ENCODE results near the gene NAXE. TPM values are rescaled to one million over a fixed set of nuclear protein-coding genes. Genes with fewer than 3 reads are reported as not detected.
"Not testable (repeated sequence)": the region's sequence is repeated elsewhere in the genome, so short reads cannot be mapped to it uniquely, and the experiment has no call there.

The NAXE gene
- total RNA-seq, 1 donor from 2014 or later = 92.9 TPM

DNA sequence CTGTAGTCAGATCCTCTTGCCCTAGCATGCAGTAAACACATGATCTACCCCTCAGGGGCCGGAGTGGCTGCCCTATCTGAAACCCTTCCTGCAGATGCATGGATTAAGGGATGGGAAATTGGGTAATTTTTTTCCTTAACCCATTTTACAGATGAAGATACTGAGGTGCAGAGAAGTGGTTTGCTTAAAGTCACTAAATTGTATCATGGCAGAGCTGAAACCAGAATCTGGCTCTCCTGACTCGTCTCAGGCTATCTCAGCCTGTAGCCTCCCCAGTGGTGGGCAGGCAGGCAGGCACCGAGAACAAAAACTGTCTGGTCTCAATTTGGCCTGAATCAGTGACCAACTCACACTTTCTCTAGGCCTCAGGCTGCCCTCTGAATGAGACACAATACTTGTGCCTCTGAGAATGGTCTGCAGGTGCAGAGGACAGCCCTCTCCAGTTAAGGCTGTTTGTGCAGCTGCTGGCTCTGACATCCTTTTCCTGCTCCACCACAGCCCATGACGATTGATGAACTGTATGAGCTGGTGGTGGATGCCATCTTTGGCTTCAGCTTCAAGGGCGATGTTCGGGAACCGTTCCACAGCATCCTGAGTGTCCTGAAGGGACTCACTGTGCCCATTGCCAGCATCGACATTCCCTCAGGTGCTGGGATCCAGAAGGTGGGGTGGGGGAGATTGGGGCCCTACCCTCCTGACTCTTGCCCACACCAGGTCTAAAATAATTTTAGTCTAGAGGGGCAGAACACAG lies 1.5 kb downstream of the NAXE start:
- no peak for DNase-seq (ENCODE audit: low read depth)

DNA sequence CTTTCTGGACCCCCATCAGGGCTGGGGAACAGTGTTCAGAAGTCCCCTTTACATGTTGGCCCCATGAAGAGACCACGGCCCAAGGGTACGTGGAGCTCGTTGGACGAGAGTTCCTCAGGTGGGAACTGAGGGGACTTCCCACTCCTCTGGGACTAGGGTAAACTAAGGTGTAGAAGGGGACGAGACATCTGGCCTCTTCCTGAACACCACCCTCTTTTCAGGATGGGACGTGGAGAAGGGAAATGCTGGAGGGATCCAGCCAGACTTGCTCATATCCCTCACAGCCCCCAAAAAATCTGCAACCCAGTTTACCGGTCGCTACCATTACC lies 2.0 kb downstream of the NAXE start:
- DNase-seq (ENCODE audit: low read depth) = no peak

GRCh38 chr1:156594190-156594589 lies 2.6 kb downstream of the NAXE start:
- no peak for DNase-seq (ENCODE audit: low read depth)

GRCh38 chr1:156595016-156595415 lies 3.4 kb downstream of the NAXE start:
- no peak for DNase-seq (ENCODE audit: low read depth)

DNA sequence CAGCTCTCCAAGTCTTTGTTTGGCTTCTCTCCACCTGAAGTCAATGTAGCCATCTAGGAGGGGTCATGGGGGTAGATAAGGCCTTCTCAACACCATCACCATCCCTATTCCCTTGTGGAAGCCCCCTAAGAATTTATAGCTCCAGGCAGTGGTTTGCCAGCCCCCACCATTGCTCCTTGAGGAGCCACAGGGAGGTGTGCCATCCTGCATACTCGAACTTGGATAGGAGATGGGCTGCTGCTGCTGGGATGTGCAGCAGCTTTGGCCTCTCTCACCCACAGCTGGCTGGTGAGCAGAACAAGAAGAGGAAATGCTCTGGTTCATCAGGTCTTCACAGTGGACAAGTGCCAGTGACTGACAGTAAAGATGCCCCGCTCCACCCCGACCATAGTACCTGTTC lies 4.8 kb downstream of the NAXE start:
- no peak for DNase-seq (ENCODE audit: low read depth)

- no peak for DNase-seq (ENCODE audit: low read depth)
Measured at GRCh38 chr1:156598125-156598524, 6.5 kb downstream of the NAXE start.

GRCh38 chr1:156598731-156599432 lies 7.3 kb downstream of the NAXE start:
- DNase-seq (ENCODE audit: low read depth) = no peak

DNA sequence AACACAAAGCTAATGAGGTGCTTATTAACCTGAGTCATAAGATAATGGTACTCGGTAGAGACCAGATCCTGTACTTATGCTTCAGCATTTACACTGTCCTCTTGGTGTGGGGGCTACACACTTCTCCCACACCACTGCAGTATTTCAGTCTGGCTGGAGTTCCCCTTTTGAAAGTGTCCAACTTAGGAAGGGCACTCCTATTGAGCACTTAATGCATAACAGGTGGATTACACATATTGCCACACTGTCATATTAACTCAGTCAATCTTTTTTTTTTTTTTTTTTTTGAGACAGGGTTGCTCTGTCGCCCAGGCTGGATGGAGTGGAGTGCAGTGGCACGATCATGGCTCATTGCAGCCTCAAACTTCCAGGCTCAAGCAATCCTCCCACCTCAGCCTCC lies 8.2 kb downstream of the NAXE start:
- peak; percentile 51 for DNase-seq (ENCODE audit: low read depth)

DNA sequence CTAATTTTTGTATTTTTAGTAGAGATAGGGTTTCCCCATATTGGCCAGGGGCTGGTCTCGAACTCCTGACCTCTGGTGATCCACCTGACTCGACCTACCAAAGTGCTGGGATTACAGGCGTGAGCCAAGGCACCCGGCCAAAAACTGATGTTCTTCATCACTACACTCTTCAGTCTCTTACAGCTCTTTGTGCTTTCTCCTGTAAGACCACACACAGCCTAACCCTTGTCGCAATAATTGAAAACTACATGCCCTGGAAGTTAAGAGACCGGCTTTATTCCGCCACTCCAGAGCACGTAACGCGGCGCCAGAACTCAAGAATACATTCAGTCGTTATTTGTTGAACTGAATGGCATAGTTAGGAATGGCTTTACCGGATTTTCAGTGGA lies 9.2 kb downstream of the NAXE start:
- no peak for DNase-seq (ENCODE audit: low read depth)

DNA sequence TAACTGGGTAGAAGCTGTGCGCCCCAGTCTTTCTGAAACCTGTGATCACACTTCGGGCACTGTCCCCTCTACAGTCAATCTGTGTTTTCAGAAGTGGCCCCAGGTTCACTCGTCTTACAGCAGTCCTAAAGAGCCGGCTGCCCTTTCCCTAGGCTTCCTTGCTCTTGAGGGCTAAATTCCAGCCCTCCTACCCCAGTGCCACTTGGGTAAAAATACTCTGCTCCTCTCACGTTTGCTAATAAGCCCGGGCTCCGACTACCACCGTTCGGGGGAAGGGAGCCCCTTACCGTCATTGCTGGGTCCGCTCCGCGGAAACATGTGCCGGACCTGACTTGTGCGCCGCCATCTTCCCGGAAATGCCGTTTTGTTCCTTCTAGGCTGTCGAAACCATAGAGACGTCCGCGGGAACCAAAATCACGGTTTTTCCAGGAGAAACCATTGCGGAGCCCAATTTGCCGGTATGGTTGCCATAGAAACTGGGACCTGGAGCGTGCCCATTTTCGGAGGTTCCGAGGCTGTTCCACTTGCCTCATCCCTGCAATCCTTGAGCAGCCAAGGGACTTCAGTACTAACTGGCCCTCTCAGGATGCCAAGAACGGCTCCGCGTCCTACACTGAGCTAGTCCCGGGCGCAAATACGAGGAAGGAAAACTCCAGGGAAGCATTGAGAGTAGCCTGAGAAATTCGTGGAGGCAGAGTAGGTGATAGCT lies 9.7 kb downstream of the NAXE start, which contains the start of gene GPATCH4:
Gene GPATCH4 (minus strand): TSS at position 358 of the 709 bp plus-strand sequence.
- peak; percentile 78 for DNase-seq (ENCODE audit: low read depth)

GRCh38 chr1:156601892-156602291 lies 10.3 kb downstream of the NAXE start:
- DNase-seq (ENCODE audit: low read depth) = no peak

GRCh38 chr1:156602557-156602993 lies 11.0 kb downstream of the NAXE start:
- DNase-seq (ENCODE audit: low read depth) = no peak

GRCh38 chr1:156607344-156607743 lies 15.8 kb downstream of the NAXE start:
- not testable (repeated sequence) for DNase-seq (ENCODE audit: low read depth)

DNA sequence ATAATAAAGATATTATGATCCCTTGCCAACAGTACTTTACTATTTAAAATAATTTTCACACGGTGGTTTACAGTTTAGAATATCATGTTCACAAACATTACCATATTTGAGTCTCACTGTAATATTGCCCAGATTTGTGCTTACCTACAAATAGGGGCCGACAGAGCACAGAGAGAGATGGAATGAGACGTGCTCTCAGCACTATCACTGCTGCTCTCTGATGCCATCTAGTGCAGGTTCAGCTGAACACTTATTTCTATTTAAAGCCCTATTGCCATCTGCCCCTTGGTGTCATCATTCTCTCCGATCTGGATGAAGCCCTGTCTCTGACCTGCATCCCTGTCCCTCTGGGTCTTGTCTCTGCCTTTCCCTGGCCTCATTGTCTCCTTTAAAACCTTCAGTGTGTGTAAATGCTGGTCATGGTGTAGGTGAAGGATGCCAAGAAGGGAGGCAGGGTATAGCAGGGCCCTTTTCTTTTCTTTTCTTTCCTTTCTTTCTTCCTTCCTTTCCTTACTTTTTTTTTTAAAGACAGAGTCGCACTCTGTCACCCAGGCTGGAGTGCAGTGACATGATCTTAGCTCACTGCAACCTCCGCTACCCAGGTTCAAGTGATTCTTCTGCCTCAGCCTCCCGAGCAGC lies 16.6 kb downstream of the NAXE start:
- peak; percentile 71 for DNase-seq (ENCODE audit: low read depth)

DNA sequence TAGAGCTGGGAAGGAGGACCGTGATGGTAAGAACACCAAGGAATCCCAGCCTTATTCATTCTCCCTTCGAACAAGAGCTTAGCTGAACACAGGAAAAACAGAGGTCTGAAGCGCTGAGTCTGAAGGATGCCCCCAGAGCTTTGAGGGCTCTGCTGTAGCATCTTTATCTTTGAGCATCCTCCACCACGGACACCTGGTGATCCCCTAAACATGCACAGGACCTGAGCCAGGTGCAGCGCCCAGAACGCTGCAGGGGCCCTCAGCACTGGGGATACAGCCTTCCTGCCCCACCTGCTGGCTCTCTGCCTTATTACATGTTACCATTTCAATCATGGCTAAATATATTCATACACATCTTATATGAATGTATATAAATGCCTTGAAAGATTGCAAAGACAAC lies 17.4 kb downstream of the NAXE start:
- DNase-seq (ENCODE audit: low read depth) = no peak

DNA sequence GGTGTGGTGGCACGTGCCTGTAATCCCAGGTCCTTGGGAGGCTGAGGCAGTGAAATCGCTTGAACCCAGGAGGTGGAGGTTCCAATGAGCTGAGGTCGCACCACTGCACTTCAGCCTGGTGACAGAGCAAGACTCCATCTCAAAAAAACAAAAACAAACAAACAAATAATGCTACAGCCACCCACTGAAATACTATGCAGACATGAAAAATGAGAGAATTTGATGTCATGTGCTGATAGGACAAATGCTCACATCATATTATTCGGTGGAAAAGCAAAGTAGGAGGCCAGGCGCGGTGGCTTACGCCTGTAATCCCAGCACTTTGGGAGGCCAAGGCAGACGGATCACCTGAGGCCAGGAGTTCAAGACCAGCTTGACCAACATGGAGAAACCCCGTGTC lies 18.5 kb downstream of the NAXE start:
- DNase-seq (ENCODE audit: low read depth) = not testable (repeated sequence)

DNA sequence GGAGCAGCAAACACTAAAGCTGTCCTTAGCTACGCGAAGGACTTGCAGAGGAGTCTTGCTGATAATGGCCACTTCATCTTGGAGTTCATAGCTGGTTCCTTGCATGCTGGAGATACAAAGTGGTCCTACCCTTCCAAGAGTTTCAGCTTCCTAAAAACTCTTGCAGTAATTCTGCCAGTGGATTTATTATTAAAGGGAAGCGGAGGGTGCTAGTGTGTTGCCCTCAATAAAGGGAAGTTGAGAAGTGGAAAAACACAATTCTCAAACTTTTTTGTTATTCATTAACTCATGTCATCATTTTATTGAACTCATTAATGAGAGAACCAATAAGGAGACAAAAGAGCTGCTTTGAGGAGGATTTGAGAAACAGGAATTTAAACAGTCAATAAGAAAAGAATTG lies 21.1 kb downstream of the NAXE start:
- no peak for DNase-seq (ENCODE audit: low read depth)

- no peak for DNase-seq (ENCODE audit: low read depth)
Measured at GRCh38 chr1:156615946-156616345, 24.4 kb downstream of the NAXE start.

- no peak for DNase-seq (ENCODE audit: low read depth)
Measured at GRCh38 chr1:156616463-156616862, 24.9 kb downstream of the NAXE start.

- no peak for DNase-seq (ENCODE audit: low read depth)
Measured at GRCh38 chr1:156618853-156619581, 27.4 kb downstream of the NAXE start, which contains the start of gene HAPLN2. Gene HAPLN2, plus strand, starts transcription at chr1:156619415. Its CDS starts 4,076 bp downstream, at chr1:156623491.

DNA sequence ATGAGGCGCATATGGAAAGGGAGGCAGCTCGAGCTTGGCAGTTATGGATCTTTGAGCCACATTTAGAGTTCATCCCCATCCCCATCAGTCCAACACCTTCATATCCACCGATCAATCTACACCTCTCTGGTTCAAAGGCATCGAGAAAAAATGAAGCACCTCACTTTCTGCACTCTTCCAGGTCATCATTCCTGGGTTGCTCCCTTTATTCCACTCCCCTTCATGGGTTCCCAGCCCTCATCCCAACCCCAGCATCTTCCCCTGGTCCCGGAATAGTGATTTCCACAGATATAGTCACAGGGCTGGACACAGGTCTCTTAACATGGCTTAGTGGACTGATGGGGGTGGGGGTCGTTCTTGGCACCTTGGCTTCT lies 28.0 kb downstream of the NAXE start:
- DNase-seq (ENCODE audit: low read depth) = no peak
